Measurements from ENCODE around the gene ZNF277. TPM values are rescaled to one million over a fixed set of nuclear protein-coding genes. Genes with fewer than 3 reads are reported as not detected.
A peak's percentile ranks its signal among the peaks of the same experiment; 100 is the strongest.

The ZNF277 gene
- total RNA-seq, 4 donors from 2014 or later: 28.4 to 45.4 (median 36.5) TPM

GRCh38 chr7:112360681-112361080 lies 154.2 kb downstream of the ZNF277 start:
- no peaks in the 10 kb centered on the region for H3K27me3 ChIP-seq
- H3K36me3 ChIP-seq: no peaks in the 10 kb centered on the region
- intact Hi-C loops (cut with DNase I): no loop called here
- H3K4me3 ChIP-seq (replicated peaks in 1 of 3): no peak overlapping the region
- H3K27ac ChIP-seq: peak overlapping the region in 2 of 3 donors; percentile 82 to 88
- TF ChIP-seq CTCF (IDR thresholded peaks at IDR 0.05): no peak
- no peak for TF ChIP-seq POLR2A (IDR thresholded peaks at IDR 0.05)
- peaks cover 25 to 26% of the 10 kb centered on the region in 2 donors for H3K4me1 ChIP-seq
- H3K9me3 ChIP-seq: no peaks in the 10 kb centered on the region
- 76 to 77% methylated on average over 8 of the region's 8 CpGs for whole genome bisulfite sequencing, 2 donors
- no peak for DNase-seq

DNA sequence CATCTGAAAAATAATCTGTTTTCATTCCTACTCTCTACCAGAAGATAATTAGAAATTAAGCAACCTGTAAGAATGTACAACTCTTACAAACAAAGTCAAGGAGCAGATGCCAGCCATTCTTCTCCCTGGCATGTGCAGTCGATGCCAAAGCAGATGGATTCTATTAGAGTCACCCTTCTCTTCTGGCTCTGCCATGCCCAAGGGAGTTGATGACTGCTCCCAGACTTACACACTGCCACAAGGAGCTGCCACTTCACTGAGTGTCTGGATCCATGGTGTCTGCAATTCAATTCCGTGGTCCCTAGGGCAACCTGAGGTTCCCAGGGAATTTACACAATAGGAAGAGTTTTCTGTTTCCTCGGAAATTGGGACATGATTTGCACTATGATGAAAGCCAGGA lies 154.7 kb downstream of the ZNF277 start:
- intact Hi-C loops (cut with DNase I): no loop called here
- peak overlapping the region in 2 of 3 donors; percentile 82 to 88 for H3K27ac ChIP-seq
- 62 to 72% methylated on average over 3 of the region's 3 CpGs for WGBS, 2 donors

GRCh38 chr7:112362053-112362650 lies 155.7 kb downstream of the ZNF277 start:
- peaks cover 25 to 26% of the 10 kb centered on the region in 2 donors for H3K4me1 ChIP-seq
- no peaks in the 10 kb centered on the region for H3K27me3 ChIP-seq
- TF ChIP-seq POLR2A (IDR thresholded peaks at IDR 0.05) (no peak), CTCF (IDR thresholded peaks at IDR 0.05) (peak in 3 of 6 experiments; percentile 27 to 42 (median 33))
- 48 to 49% methylated on average over 2 of the region's 2 CpGs for WGBS, 2 donors
- H3K36me3 ChIP-seq: no peaks in the 10 kb centered on the region
- no peaks in the 10 kb centered on the region for H3K9me3 ChIP-seq
- intact Hi-C loops (cut with DNase I): no loop called here
- DNase-seq: peak; percentile 21 to 38
- no peak overlapping the region for H3K4me3 ChIP-seq (replicated peaks in 1 of 3)
- peak overlapping the region; percentile 77 to 88 (median 82) for H3K27ac ChIP-seq

More for the DNA sequence above, 154.7 kb downstream of the ZNF277 start:
- Histone ChIP-seq H3K4me3 (replicated peaks in 1 of 3) (no peak overlapping the region), H3K9me3 (no peaks in the 10 kb centered on the region), H3K27me3 (no peaks in the 10 kb centered on the region), H3K4me1 (peaks cover 25 to 26% of the 10 kb centered on the region in 2 donors), H3K36me3 (no peaks in the 10 kb centered on the region)
- no peak for TF ChIP-seq POLR2A (IDR thresholded peaks at IDR 0.05)
- no peak for TF ChIP-seq CTCF (IDR thresholded peaks at IDR 0.05)
- peak in 1 of 2 donors; percentile 22 for DNase-seq

DNA sequence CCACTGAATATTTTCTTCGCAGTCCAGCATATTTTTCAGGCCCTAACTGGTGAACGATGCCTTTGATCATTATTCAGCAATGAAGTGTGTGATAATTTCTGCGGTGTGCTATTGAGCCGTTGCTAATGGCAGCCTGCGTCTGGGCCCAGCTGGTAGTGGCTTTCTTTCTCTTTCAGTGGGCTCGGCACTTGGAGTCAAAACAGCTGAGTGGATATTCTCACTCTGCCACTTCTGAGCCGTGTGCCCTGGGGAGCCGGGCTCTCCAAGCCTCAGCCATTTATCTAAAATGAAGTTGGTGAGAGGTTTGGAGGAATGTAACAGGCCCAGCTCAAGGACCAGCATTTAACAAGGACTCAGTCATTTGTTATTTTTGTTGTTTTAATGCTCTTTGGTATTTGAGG lies 156.2 kb downstream of the ZNF277 start:
- no peaks in the 10 kb centered on the region for H3K27me3 ChIP-seq
- peak overlapping the region; percentile 77 to 88 (median 82) for H3K27ac ChIP-seq
- no peaks in the 10 kb centered on the region for H3K9me3 ChIP-seq
- H3K36me3 ChIP-seq: no peaks in the 10 kb centered on the region
- H3K4me1 ChIP-seq: peaks cover 25 to 26% of the 10 kb centered on the region in 2 donors
- H3K4me3 ChIP-seq (replicated peaks in 1 of 3): no peak overlapping the region
- intact Hi-C loops (cut with DNase I): no loop called here
- TF ChIP-seq CTCF (IDR thresholded peaks at IDR 0.05) (no peak), POLR2A (IDR thresholded peaks at IDR 0.05) (peak in 1 of 2 donors; percentile 42)
- peak; percentile 82 to 85 for DNase-seq
- 34 to 42% methylated on average over 8 of the region's 8 CpGs for WGBS, 2 donors

- intact Hi-C loops (cut with DNase I): no loop called here
- no peak for DNase-seq
- TF ChIP-seq POLR2A (IDR thresholded peaks at IDR 0.05): no peak
- TF ChIP-seq CTCF (IDR thresholded peaks at IDR 0.05): no peak
- H3K4me1 ChIP-seq: peaks cover 25 to 26% of the 10 kb centered on the region in 2 donors
- no peaks in the 10 kb centered on the region for H3K27me3 ChIP-seq
- WGBS, 2 donors: 83 to 93% methylated on average over 1 of the region's 1 CpG
- no peaks in the 10 kb centered on the region for H3K36me3 ChIP-seq
- H3K4me3 ChIP-seq (replicated peaks in 1 of 3): no peak overlapping the region
- no peaks in the 10 kb centered on the region for H3K9me3 ChIP-seq
- no peak overlapping the region for H3K27ac ChIP-seq
Observed at GRCh38 chr7:112364388-112364787, 157.9 kb downstream of the ZNF277 start.
